ENCODE measurements around the gene KLK12. TPM values are rescaled to one million over a fixed set of nuclear protein-coding genes. Genes with fewer than 3 reads are reported as not detected.

Gene KLK12
- total and polyA plus RNA-seq, 9 donors: not detected

DNA sequence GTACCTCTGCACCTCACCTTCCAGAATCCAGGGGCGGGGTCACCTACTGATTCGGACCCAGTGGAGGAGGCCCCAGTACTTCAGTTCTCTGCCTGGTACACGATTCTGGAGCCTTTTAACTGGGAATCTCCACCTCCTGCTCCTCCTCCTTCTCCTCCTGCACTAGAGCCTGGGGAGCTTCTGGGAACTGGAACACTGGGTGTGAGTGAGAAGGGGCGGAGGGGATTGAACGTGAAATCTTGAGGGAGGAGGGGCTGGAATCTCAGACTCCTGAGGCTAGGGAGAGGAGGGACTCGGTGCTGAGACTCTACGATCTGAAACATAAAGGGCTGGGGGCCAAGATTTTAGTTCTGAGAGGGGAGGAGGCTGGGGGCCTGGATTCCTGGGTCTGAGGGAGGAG lies 33.3 kb downstream of the KLK12 start, which contains the start of gene KLK8:
TSS of gene KLK8 (minus strand) at position 90 of the 400 bp plus-strand sequence. CDS start 437 bp downstream, outside the sequence.
- Histone ChIP-seq H3K27ac (no peak within 1 kb of the TSS), H3K9me3 (no peaks in the 10 kb centered on the region), H3K27me3 (no peaks in the 10 kb centered on the region), H3K36me3 (no peaks in the 10 kb centered on the region), H3K4me1 (ENCODE audit: insufficient read depth) (no peaks in the 10 kb centered on the region), H3K4me3 (no peak within 1 kb of the TSS)
- no peak for DNase-seq
- intact Hi-C loops (cut with DNase I): no loop called here
- WGBS, 3 donors: 11 to 18% (median 12%) methylated on average over 7 of the region's 7 CpGs
- TF ChIP-seq CTCF (IDR thresholded peaks at IDR 0.05): no peak
- no peak for TF ChIP-seq POLR2A (IDR thresholded peaks at IDR 0.05)
- no peak for TF ChIP-seq EP300 (IDR thresholded peaks at IDR 0.05)

GRCh38 chr19:51000981-51001380 lies 33.8 kb downstream of the KLK12 start:
- no peaks in the 10 kb centered on the region for H3K4me1 ChIP-seq (ENCODE audit: insufficient read depth)
- WGBS, 3 donors: 17 to 21% (median 18%) methylated on average over 16 of the region's 16 CpGs
- H3K4me3 ChIP-seq: no peak overlapping the region
- H3K36me3 ChIP-seq: no peaks in the 10 kb centered on the region
- H3K9me3 ChIP-seq: no peaks in the 10 kb centered on the region
- H3K27me3 ChIP-seq: no peaks in the 10 kb centered on the region
- no peak for DNase-seq
- TF ChIP-seq CTCF (IDR thresholded peaks at IDR 0.05): no peak
- TF ChIP-seq EP300 (IDR thresholded peaks at IDR 0.05): no peak
- TF ChIP-seq POLR2A (IDR thresholded peaks at IDR 0.05): no peak
- intact Hi-C loops (cut with DNase I): no loop called here
- no peak overlapping the region for H3K27ac ChIP-seq

DNA sequence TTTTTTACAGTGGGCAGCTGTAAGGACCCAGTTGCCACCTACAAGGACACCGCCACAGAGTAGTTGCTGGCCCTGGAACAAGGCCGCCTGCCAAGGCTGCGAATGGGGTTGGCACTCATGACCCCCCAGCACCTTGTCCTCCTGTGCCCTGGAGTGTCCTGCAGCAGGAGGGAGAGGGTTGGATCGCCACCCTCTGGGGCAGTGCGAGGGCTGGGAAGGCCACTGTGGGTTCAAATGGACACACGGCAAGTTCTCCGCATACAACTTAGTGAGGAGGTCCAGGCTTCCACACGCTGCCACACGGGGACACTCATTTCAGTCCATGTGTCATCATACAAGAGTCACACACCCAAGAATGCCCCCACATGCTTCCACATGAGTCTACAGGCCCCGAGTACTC lies 34.4 kb downstream of the KLK12 start:
- Histone ChIP-seq H3K4me1 (ENCODE audit: insufficient read depth) (no peaks in the 10 kb centered on the region), H3K4me3 (no peak overlapping the region), H3K9me3 (no peaks in the 10 kb centered on the region), H3K27ac (no peak overlapping the region), H3K36me3 (no peaks in the 10 kb centered on the region), H3K27me3 (no peaks in the 10 kb centered on the region)
- intact Hi-C loops (cut with DNase I): no loop called here
- 80 to 84% (median 82%) methylated on average over 10 of the region's 10 CpGs for WGBS, 3 donors
- TF ChIP-seq CTCF (IDR thresholded peaks at IDR 0.05) (no peak), EP300 (IDR thresholded peaks at IDR 0.05) (no peak), POLR2A (IDR thresholded peaks at IDR 0.05) (no peak)
- DNase-seq: no peak

- no peaks in the 10 kb centered on the region for H3K36me3 ChIP-seq
- H3K4me3 ChIP-seq: no peak overlapping the region
- WGBS, 3 donors: 59 to 65% (median 64%) methylated on average over 4 of the region's 4 CpGs
- no peak for DNase-seq
- H3K9me3 ChIP-seq: no peaks in the 10 kb centered on the region
- H3K4me1 ChIP-seq (ENCODE audit: insufficient read depth): no peaks in the 10 kb centered on the region
- H3K27me3 ChIP-seq: no peaks in the 10 kb centered on the region
- H3K27ac ChIP-seq: no peak overlapping the region
- TF ChIP-seq POLR2A (IDR thresholded peaks at IDR 0.05) (no peak), CTCF (IDR thresholded peaks at IDR 0.05) (no peak), EP300 (IDR thresholded peaks at IDR 0.05) (no peak)
- intact Hi-C loops (cut with DNase I): no loop called here
Observed at GRCh38 chr19:50998686-50999085, 36.1 kb downstream of the KLK12 start.

Measured in ovary (tissue), 9 donors.